Activated CD4-positive, alpha-beta T cell treated with anti-CD3 and anti-CD28 coated beads, Interleukin-2, amount 10 ng/mL, durations not matched to agents 24 days and 14 days (primary cell): ENCODE results near the gene TULP1. TPM values are rescaled to one million over a fixed set of nuclear protein-coding genes. Genes with fewer than 3 reads are reported as not detected.

ENCODE experiments used
- total RNA-seq: library from RNA; stranded (reverse); gene quantifications from 2 replicates; pipeline ENCODE4 v1.2.3, GENCODE V29; 2022

The TULP1 gene
- total RNA-seq, 1 donor from 2014 or later: not detected

Other genes starting within 250 kb of the TULP1 start
- gene DEF6, start 215.1 kb downstream of the TULP1 start, total RNA-seq: 103 and 113 TPM in 2 replicates
- gene PPARD, start 170.3 kb downstream of the TULP1 start, total RNA-seq: 19.0 TPM in 2 replicates
- 19.6 and 22.1 TPM in 2 replicates for gene FANCE, start 60.6 kb downstream of the TULP1 start, total RNA-seq
- 1,702 and 1,710 TPM in 2 replicates for gene RPL10A, start 44.5 kb downstream of the TULP1 start, total RNA-seq
- gene TEAD3, start 15.8 kb downstream of the TULP1 start, total RNA-seq: 1.7 and 2.2 TPM in 2 replicates
- 85.0 and 85.1 TPM in 2 replicates for gene FKBP5, start 176.0 kb upstream of the TULP1 start, total RNA-seq
- 0.58 and 0.64 TPM in 2 replicates for gene ARMC12, start 224.1 kb upstream of the TULP1 start, total RNA-seq